ENCODE data around the gene S1PR2.
"Not testable (repeated sequence)": the region's sequence is repeated elsewhere in the genome, so short reads cannot be mapped to it uniquely, and the experiment has no call there.

Gene S1PR2

DNA sequence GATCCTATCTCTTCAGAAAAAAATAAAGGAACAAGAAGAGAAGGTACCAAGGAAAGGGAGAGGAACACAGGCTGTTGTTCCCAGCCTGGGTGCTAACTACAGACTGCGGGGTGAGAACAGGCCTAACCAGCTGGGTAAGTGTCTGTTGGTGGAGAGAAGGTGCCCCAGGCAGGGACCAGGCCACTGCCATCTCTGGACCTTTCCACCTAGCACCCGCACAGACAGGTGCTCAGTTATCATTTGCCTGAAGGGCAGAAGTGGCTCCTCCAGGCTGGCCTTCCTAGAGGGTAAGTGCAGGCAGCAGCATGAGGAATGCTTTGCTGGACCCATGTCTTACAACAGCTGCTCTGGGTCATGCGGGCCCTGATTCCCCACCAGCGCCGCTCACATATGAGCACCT lies 46.5 kb downstream of the S1PR2 start:
- DNase-seq = no peak

DNA sequence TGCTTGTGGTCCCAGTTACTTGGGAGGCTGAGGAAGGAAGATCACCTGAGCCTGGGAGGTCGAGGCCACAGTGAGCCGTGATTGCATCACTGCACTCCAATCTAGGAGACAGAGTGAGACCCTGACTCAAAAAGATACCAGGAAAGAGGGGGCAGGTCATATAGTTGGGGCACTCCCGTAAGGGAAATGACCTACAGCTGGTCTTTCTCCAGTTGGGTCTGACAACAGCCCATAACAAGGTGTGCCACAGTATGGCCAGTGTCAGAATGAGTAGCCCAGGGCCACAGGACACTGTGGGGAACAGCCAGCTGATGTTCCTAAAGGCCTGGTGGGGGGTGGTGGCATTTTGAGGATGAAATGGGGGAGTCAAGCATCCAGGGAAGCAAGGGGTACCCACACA lies 47.2 kb downstream of the S1PR2 start:
- no peak for DNase-seq

DNA sequence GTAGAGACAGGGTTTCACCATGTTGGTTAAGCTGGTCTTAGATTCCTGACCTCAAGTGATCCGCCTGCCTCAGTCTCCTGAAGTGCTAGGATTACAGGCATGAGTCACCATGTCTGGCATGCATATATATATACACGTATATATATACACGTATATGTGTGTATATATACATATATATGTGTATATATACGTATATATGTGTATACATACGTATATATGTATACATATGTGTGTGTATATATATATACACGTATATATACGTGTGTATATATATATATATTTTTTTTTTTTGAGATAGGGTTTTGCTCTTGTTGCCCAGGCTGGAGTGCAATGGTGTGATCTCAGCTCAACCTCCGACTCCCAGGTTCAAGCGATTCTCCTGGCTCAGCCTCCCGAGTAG lies 48.3 kb downstream of the S1PR2 start:
- no peak for DNase-seq

DNA sequence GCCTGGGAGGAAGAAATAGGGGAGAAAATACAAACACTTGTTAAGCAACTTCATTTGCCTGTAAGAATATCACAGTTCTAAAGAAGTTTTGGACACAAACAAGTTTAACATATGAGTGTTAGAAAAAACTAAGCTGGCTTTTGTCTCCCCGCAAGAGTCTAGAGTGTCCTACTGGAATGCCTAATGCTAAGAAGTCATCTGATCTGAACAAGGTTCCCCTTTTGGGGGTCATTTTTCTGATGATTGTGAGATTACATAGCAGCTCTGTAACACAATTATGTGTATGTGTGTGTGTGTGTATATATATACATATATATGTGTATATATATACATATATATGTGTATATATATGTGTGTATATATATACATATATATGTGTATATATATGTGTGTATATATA lies 49.1 kb downstream of the S1PR2 start:
- DNase-seq = no peak

DNA sequence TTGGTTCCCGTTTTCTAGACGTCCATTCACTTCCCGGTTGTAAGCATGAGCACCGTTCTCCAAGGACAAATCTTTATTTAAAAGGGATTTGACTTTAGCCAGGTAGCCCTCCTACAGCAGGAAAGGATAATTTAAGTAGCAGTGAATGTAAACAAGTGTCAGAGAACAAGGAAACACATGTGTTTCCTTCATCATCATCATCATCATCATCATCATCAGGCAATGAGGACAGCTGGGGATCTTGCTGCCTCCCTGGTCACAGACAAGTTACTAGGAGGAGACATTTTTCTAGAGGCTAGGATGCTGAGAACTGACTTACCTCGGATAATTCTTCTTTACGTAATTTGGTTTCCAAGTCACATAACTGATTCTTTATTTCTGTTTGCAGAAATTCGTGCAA lies 50.7 kb downstream of the S1PR2 start:
- no peak for DNase-seq

DNA sequence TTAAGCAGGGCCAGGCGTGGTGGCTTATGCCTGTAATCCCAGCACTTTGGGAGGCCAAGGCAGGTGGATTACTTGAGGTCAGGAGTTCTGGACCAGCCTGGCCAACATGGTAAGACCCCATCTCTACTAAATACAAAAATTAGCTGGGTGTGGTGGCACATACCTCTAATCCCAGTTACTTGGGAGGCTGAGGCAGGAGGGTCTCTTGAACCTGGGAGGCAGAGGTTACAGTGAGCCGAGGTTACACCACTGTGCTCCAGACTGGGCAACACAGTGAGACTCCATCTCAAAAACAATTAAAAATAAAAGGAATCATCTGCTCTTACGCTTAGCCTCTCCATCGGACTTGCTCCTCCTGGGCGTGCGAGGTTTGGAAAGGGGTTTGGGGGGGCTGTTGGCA lies 51.1 kb downstream of the S1PR2 start:
- not testable (repeated sequence) for DNase-seq

DNA sequence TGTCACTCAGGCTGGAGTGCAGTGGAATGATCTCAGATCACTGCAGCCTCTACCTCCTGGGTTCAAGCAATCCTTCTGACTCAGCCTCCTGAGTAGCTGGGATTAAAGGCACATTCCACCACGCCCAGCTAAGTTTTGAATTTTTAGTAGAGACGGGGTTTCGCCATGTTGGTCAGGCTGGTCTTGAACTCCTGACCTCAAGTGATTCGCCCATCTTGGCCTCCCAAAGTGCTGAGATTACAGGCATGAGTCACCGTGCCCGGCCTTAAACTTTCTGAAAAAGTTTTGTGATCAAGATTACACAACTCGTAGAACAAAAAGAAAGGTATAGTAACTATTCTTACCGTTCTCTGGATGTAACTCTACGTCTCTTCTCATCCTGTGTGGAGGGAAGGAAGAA lies 57.6 kb downstream of the S1PR2 start:
- peak; percentile 21 for DNase-seq

Measured in activated CD4-positive, alpha-beta T cell treated with anti-CD3 and anti-CD28 coated beads for 48 hours (primary cell).